ENCODE measurements around the gene FNDC3B.

FNDC3B gene

DNA sequence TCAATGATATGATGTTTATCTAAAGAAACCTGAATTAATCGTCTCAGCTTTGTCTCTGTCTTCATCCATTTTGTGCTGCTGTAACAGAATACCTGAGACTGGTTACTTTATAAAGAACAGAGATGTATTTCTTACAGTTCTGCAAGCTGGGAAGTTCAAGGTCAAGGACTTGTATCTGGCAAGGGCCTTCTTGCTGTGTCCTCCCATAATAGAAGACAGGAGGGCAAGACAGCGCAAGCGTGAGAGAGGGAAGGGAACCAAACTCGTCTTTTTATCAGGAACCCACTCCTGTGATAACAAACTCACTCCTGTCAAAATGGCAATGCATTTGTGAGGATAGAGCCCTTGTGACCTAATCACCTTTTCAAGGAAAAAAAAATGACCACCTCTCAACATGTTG is 277.4 kb downstream of the FNDC3B start:
- Histone ChIP-seq H3K4ac (ENCODE audit: low read length) (no peak overlapping the region), H3K4me3 (ENCODE audit: low read length in 2 of 2) (no peak overlapping the region), H3K14ac (ENCODE audit: low read length) (no peak overlapping the region), H2BK15ac (ENCODE audit: low read length) (no peak overlapping the region), H3K9ac (ENCODE audit: low read depth, low read length, poor library complexity) (no peak overlapping the region), H2BK5ac (ENCODE audit: low read length) (no peak overlapping the region), H2BK12ac (ENCODE audit: low read length) (no peak overlapping the region), H4K8ac (ENCODE audit: low read depth, low read length) (no peak overlapping the region), H2AFZ (ENCODE audit: low read length) (no peak overlapping the region), H3K27me3 (ENCODE audit: control insufficient read depth in 3 of 3, insufficient read depth in 3 of 3, low read depth in 1 of 3, low read length in 3 of 3) (no peaks in the 10 kb centered on the region), H4K91ac (ENCODE audit: low read depth, low read length, poor library complexity) (no peak overlapping the region), H3K36me3 (replicated peaks in 1 of 2; ENCODE audit: control insufficient read depth in 2 of 2, insufficient read depth in 2 of 2, low read length in 2 of 2) (peaks cover 11 to 91% of the 10 kb centered on the region in 2 donors), H3K23ac (ENCODE audit: low read depth, low read length, poor library complexity) (no peak overlapping the region), H3K79me1 (ENCODE audit: low read depth, low read length) (no peaks in the 10 kb centered on the region), H3K4me2 (ENCODE audit: insufficient read depth, low read length, poor library complexity, severe bottlenecking) (no peak overlapping the region), H3K18ac (ENCODE audit: low read length) (no peak overlapping the region), H2BK120ac (ENCODE audit: low read depth, low read length) (no peak overlapping the region), H3K4me1 (ENCODE audit: control insufficient read depth in 2 of 2, insufficient read depth in 1 of 2, low read depth in 1 of 2, low read length in 2 of 2) (peaks cover 0 to 6% of the 10 kb centered on the region in 2 donors), H3K27ac (replicated peaks; ENCODE audit: low read length) (no peak overlapping the region), H2AK5ac (ENCODE audit: low read depth, low read length) (no peak overlapping the region), H3K9me3 (replicated peaks in 1 of 2; ENCODE audit: control insufficient read depth in 2 of 2, insufficient read depth in 1 of 2, low read depth in 1 of 2, low read length in 2 of 2) (no peaks in the 10 kb centered on the region)
- no peak for DNase-seq (ENCODE audit: low spot score)
- WGBS, 2 donors (ENCODE audit: extremely low coverage in 2 of 2, insufficient read length in 2 of 2, insufficient replicate concordance in 1 of 2): no CpG with 5 or more reads among the region's 4 CpGs

DNA sequence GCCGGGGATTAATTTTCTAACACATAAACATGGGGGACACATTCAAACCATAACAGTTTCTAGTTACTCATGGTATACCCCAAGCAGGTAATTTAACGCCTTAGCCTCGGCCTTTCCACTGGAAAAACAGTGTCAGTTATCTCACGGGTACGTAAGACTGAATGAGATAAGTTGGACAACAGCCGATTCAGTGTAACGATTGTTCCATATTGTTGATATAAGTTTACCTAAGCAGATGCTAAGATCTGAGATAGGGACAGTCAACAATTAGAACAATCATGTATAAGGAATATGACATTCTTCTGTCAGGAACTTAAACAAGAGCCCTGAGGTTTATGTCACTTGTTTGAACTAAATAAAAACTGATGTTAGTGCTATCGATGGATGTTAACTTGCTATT is 278.1 kb downstream of the FNDC3B start:
- no peak overlapping the region for H4K91ac ChIP-seq (ENCODE audit: low read depth, low read length, poor library complexity)
- no peak overlapping the region for H3K4ac ChIP-seq (ENCODE audit: low read length)
- no peak overlapping the region for H2BK120ac ChIP-seq (ENCODE audit: low read depth, low read length)
- no peaks in the 10 kb centered on the region for H3K27me3 ChIP-seq (ENCODE audit: control insufficient read depth in 3 of 3, insufficient read depth in 3 of 3, low read depth in 1 of 3, low read length in 3 of 3)
- no peak overlapping the region for H2BK12ac ChIP-seq (ENCODE audit: low read length)
- no CpG with 5 or more reads among the region's 8 CpGs for WGBS, 2 donors (ENCODE audit: extremely low coverage in 2 of 2, insufficient read length in 2 of 2, insufficient replicate concordance in 1 of 2)
- H2AK5ac ChIP-seq (ENCODE audit: low read depth, low read length): no peak overlapping the region
- H3K23ac ChIP-seq (ENCODE audit: low read depth, low read length, poor library complexity): no peak overlapping the region
- peak overlapping the region; percentile 22 for H3K27ac ChIP-seq (replicated peaks; ENCODE audit: low read length)
- H2BK5ac ChIP-seq (ENCODE audit: low read length): no peak overlapping the region
- no peak overlapping the region for H3K14ac ChIP-seq (ENCODE audit: low read length)
- no peak overlapping the region for H2BK15ac ChIP-seq (ENCODE audit: low read length)
- H3K4me1 ChIP-seq (ENCODE audit: control insufficient read depth in 2 of 2, insufficient read depth in 1 of 2, low read depth in 1 of 2, low read length in 2 of 2): peaks cover 0 to 6% of the 10 kb centered on the region in 2 donors
- H2AFZ ChIP-seq (ENCODE audit: low read length): no peak overlapping the region
- H3K18ac ChIP-seq (ENCODE audit: low read length): no peak overlapping the region
- H3K4me2 ChIP-seq (ENCODE audit: insufficient read depth, low read length, poor library complexity, severe bottlenecking): no peak overlapping the region
- H3K36me3 ChIP-seq (replicated peaks in 1 of 2; ENCODE audit: control insufficient read depth in 2 of 2, insufficient read depth in 2 of 2, low read length in 2 of 2): peaks cover 11 to 90% of the 10 kb centered on the region in 2 donors
- H3K4me3 ChIP-seq (ENCODE audit: low read length in 2 of 2): no peak overlapping the region
- no peaks in the 10 kb centered on the region for H3K9me3 ChIP-seq (replicated peaks in 1 of 2; ENCODE audit: control insufficient read depth in 2 of 2, insufficient read depth in 1 of 2, low read depth in 1 of 2, low read length in 2 of 2)
- H3K9ac ChIP-seq (ENCODE audit: low read depth, low read length, poor library complexity): no peak overlapping the region
- H4K8ac ChIP-seq (ENCODE audit: low read depth, low read length): no peak overlapping the region
- H3K79me1 ChIP-seq (ENCODE audit: low read depth, low read length): no peaks in the 10 kb centered on the region
- no peak for DNase-seq (ENCODE audit: low spot score)

DNA sequence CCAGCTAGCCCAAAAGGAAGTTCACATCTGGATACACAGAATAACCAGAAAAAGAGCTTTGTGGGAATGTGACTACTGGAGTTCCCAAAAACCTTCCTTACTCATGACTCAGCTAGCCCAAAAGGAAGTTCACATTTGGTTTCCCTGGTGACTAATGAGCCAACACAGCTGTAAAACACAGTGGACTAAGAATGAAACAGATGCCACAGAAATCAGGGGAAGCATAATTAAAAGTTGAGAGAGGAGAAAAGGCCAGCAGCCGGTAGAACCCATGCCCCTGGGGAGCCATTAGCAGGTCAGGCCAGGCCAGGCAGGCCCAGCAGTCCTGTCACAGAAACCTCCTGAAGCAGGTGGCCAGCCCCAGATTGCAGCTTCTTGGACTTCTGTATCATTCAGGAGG is 278.6 kb downstream of the FNDC3B start:
- Histone ChIP-seq H3K4me1 (ENCODE audit: control insufficient read depth in 2 of 2, insufficient read depth in 1 of 2, low read depth in 1 of 2, low read length in 2 of 2) (peaks cover 0 to 6% of the 10 kb centered on the region in 2 donors), H2BK12ac (ENCODE audit: low read length) (no peak overlapping the region), H3K36me3 (replicated peaks in 1 of 2; ENCODE audit: control insufficient read depth in 2 of 2, insufficient read depth in 2 of 2, low read length in 2 of 2) (peaks cover 10 to 90% of the 10 kb centered on the region in 2 donors), H4K91ac (ENCODE audit: low read depth, low read length, poor library complexity) (no peak overlapping the region), H3K27me3 (ENCODE audit: control insufficient read depth in 3 of 3, insufficient read depth in 3 of 3, low read depth in 1 of 3, low read length in 3 of 3) (no peaks in the 10 kb centered on the region), H3K14ac (ENCODE audit: low read length) (no peak overlapping the region), H3K23ac (ENCODE audit: low read depth, low read length, poor library complexity) (no peak overlapping the region), H2AFZ (ENCODE audit: low read length) (no peak overlapping the region), H3K4me3 (ENCODE audit: low read length in 2 of 2) (no peak overlapping the region), H3K9me3 (replicated peaks in 1 of 2; ENCODE audit: control insufficient read depth in 2 of 2, insufficient read depth in 1 of 2, low read depth in 1 of 2, low read length in 2 of 2) (no peaks in the 10 kb centered on the region), H3K27ac (replicated peaks; ENCODE audit: low read length) (peak overlapping the region; percentile 22), H3K18ac (ENCODE audit: low read length) (no peak overlapping the region), H3K9ac (ENCODE audit: low read depth, low read length, poor library complexity) (no peak overlapping the region), H2BK120ac (ENCODE audit: low read depth, low read length) (no peak overlapping the region), H3K4ac (ENCODE audit: low read length) (no peak overlapping the region), H3K79me1 (ENCODE audit: low read depth, low read length) (no peaks in the 10 kb centered on the region), H3K4me2 (ENCODE audit: insufficient read depth, low read length, poor library complexity, severe bottlenecking) (no peak overlapping the region), H4K8ac (ENCODE audit: low read depth, low read length) (no peak overlapping the region), H2BK5ac (ENCODE audit: low read length) (no peak overlapping the region), H2BK15ac (ENCODE audit: low read length) (no peak overlapping the region), H2AK5ac (ENCODE audit: low read depth, low read length) (no peak overlapping the region)
- no peak for DNase-seq (ENCODE audit: low spot score)
- WGBS, 2 donors (ENCODE audit: extremely low coverage in 2 of 2, insufficient read length in 2 of 2, insufficient replicate concordance in 1 of 2): no CpG with 5 or more reads among the region's 1 CpG

DNA sequence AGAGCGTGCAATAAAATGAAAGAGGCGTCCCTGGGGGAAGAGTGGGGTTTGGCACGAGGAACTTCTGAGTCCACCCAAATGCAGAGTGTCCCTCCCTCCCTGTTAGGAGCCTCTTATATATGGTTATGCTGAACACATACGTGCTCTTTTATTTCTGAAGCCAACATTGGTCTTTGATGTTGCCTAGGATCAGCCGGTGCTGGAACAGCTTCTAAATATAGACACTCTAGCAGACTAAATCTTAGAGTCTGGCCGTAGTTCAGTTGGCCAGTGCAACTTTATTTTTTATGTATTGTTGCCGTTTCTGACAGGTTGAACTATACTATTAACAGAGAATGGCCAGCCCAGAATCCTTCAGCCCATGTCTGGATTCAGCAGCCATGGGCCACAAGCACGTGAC is 280.2 kb downstream of the FNDC3B start:
- Histone ChIP-seq H3K18ac (ENCODE audit: low read length) (no peak overlapping the region), H4K8ac (ENCODE audit: low read depth, low read length) (no peak overlapping the region), H2BK15ac (ENCODE audit: low read length) (no peak overlapping the region), H3K4ac (ENCODE audit: low read length) (no peak overlapping the region), H2BK5ac (ENCODE audit: low read length) (no peak overlapping the region), H3K4me1 (ENCODE audit: control insufficient read depth in 2 of 2, insufficient read depth in 1 of 2, low read depth in 1 of 2, low read length in 2 of 2) (peaks cover 0 to 6% of the 10 kb centered on the region in 2 donors), H3K9me3 (replicated peaks in 1 of 2; ENCODE audit: control insufficient read depth in 2 of 2, insufficient read depth in 1 of 2, low read depth in 1 of 2, low read length in 2 of 2) (no peaks in the 10 kb centered on the region), H3K27me3 (ENCODE audit: control insufficient read depth in 3 of 3, insufficient read depth in 3 of 3, low read depth in 1 of 3, low read length in 3 of 3) (no peaks in the 10 kb centered on the region), H3K23ac (ENCODE audit: low read depth, low read length, poor library complexity) (no peak overlapping the region), H2BK120ac (ENCODE audit: low read depth, low read length) (no peak overlapping the region), H2BK12ac (ENCODE audit: low read length) (no peak overlapping the region), H4K91ac (ENCODE audit: low read depth, low read length, poor library complexity) (no peak overlapping the region), H2AFZ (ENCODE audit: low read length) (no peak overlapping the region), H3K36me3 (replicated peaks in 1 of 2; ENCODE audit: control insufficient read depth in 2 of 2, insufficient read depth in 2 of 2, low read length in 2 of 2) (peaks cover 9 to 89% of the 10 kb centered on the region in 2 donors), H3K4me3 (ENCODE audit: low read length in 2 of 2) (no peak overlapping the region), H2AK5ac (ENCODE audit: low read depth, low read length) (no peak overlapping the region), H3K14ac (ENCODE audit: low read length) (no peak overlapping the region), H3K27ac (replicated peaks; ENCODE audit: low read length) (no peak overlapping the region), H3K79me1 (ENCODE audit: low read depth, low read length) (no peaks in the 10 kb centered on the region), H3K9ac (ENCODE audit: low read depth, low read length, poor library complexity) (no peak overlapping the region), H3K4me2 (ENCODE audit: insufficient read depth, low read length, poor library complexity, severe bottlenecking) (no peak overlapping the region)
- no peak for DNase-seq (ENCODE audit: low spot score)
- no CpG with 5 or more reads among the region's 8 CpGs for WGBS, 2 donors (ENCODE audit: extremely low coverage in 2 of 2, insufficient read length in 2 of 2, insufficient replicate concordance in 1 of 2)
